ENCODE results near the gene NCMAP.

DNA sequence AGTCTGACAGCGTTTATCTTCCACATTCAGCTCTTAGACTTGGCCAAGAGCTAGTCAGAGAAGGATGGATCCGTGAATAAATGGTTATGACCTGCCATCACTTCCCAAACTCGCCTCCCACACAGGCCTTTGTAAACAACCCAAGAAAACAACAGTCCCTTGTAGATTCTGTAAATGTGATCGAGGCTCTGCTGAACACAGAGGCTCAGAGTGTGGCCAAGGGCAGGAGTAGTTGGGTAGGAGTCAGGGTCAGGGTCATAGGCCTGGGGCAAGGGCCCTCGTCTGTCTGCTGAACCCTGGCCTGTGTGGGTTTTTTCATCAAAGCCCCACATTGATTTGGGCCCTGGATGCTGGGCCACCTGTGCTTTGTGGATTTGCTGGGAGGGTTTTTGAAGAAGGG lies 32.7 kb downstream of the NCMAP start:
- TF ChIP-seq, protein P1, sequence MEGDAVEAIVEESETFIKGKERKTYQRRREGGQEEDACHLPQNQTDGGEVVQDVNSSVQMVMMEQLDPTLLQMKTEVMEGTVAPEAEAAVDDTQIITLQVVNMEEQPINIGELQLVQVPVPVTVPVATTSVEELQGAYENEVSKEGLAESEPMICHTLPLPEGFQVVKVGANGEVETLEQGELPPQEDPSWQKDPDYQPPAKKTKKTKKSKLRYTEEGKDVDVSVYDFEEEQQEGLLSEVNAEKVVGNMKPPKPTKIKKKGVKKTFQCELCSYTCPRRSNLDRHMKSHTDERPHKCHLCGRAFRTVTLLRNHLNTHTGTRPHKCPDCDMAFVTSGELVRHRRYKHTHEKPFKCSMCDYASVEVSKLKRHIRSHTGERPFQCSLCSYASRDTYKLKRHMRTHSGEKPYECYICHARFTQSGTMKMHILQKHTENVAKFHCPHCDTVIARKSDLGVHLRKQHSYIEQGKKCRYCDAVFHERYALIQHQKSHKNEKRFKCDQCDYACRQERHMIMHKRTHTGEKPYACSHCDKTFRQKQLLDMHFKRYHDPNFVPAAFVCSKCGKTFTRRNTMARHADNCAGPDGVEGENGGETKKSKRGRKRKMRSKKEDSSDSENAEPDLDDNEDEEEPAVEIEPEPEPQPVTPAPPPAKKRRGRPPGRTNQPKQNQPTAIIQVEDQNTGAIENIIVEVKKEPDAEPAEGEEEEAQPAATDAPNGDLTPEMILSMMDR (IDR thresholded peaks at IDR 0.05): no peak
- no peak for TF ChIP-seq POLR2A (IDR thresholded peaks at IDR 0.05)
